GM12872 (cell line): ENCODE measurements around the gene PABPN1.
A peak's percentile ranks its signal among the peaks of the same experiment; 100 is the strongest.

Experiments
- CTCF ChIP-seq: IDR thresholded peaks from 3 replicates; pipeline ENCODE4 v1.5.1; 2011; ENCODE audit warnings: low read depth, mild to moderate bottlenecking, low read length, moderate library complexity; ENCODE audit not compliant: insufficient read depth

PABPN1 gene

GRCh38 chr14:23286020-23286901 is 35.0 kb upstream of the PABPN1 start, which contains the start of gene HOMEZ:
Gene HOMEZ, minus strand, starts transcription at chr14:23286132. Its CDS starts 180 bp downstream, at chr14:23285952.
- TF ChIP-seq CTCF = no peak

DNA sequence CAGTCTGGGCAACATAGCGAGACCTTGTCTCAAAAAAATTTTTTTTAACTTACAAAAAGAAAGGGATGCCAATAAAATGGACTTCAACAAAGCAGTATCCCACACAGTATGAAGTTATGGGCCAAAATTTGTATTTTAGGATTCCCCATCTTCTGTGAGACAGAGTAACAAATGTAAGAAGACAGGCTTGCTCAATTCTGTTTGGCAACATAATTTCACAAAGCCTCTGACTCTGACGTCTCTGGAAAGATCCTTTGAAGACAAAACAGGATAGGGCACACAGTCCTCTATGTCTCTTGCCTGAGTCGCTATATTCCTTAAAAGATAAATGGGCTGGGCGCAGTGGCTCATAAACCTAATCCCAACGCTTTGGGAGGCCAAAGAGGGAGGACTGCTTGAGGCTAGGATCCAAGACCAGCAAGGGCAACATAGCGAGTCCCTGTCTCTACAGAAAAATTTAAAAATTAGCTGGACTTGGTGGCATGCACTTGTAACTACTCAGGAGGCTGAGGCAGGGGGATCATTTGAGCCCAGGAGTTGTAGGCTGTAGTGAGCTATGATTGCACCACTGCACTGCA is 34.3 kb upstream of the PABPN1 start:
- TF ChIP-seq CTCF = no peak

- TF ChIP-seq CTCF = peak; percentile 87
These were observed 26.3 kb upstream of the PABPN1 start for GRCh38 chr14:23294734-23295561.

DNA sequence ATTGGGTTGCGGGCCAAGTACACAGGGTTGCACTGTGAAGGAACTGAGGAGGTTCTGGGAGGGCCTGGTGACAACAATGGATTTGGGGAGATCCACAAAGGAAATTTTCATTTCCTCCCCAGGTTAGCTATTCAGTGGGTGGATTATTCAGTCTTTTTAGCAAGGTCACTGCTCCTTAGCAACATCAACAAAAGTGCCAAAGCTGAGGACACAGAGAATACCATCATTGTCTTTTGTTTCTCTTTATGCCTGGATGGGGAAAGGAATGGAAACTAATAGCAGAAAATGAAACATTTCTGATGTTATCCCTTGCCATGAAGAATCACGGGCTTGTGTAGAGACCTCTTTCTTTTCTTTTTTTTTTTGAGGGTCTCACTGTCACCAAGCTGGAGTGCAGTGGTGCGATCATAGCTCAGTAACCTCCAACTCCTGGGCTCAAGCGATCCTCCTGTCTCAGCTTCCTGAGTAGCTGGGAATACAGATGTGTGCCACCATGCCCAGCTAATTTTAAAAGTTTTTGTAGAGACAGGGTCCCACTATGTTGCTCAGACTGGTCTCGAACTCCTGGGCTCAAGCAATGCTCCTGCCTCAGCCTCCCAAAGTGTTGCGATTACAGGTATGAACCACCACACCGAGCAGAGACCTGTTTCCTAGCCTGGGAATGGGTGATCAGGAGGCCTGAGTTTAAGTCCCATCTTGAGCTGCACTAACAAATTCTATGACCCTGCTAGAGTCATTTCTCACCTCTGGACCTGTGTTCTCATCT is 25.1 kb upstream of the PABPN1 start:
- no peak for TF ChIP-seq CTCF

GRCh38 chr14:23297096-23297495 is 24.2 kb upstream of the PABPN1 start:
- TF ChIP-seq CTCF = no peak

DNA sequence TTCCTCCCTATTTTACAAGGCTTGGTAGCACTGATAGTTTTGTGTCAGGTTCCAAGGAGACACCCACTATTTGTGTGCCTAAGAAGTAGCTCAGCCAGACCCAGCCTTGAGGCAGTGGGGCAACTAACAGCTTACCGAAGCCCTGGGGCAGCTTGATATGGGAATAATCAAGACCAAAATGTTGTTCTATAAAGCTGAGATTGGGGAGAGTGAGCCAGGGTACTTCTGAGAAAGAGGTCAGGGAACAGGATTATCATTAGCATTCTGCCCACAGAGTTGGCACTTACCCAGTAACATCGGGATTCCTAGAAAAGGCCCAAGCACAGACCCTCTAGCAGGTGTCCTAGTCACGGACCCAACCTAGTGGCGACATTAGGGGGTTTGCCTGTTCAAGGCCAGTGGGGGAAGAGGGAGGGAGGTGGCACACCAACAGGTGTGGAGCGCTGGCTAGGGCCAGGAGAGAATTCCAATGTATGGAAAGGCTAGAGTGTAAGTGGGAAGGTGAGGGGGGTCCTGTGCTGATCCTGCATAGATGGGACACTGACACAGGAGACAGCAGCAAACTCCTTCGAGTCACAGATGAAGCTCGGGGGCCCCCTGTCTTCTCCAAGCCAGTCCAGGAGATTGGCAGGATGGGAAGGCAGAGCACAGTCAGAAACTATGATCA is 23.5 kb upstream of the PABPN1 start:
- no peak for TF ChIP-seq CTCF
